Ovary (tissue), 9 donors: ENCODE data around the gene OGA. TPM values are rescaled to one million over a fixed set of nuclear protein-coding genes. Genes with fewer than 3 reads are reported as not detected.
"Not testable (repeated sequence)": the region's sequence is repeated elsewhere in the genome, so short reads cannot be mapped to it uniquely, and the experiment has no call there.

Source experiments
- DNase-seq, 5 donors: peaks; one replicate each; pipeline ENCODE4 v3.0.0-alpha.2; 2019 to 2020
- H3K27ac ChIP-seq, 2 donors: fragments of 200-600 bp; one replicate each; pipeline versions ENCODE4 v1.5.1 to v1.8.0; 2019 to 2022
- H3K27me3 ChIP-seq: fragments of 200-600 bp; one replicate; pipeline ENCODE4 v1.8.0; 2022
- H3K36me3 ChIP-seq: fragments of 200-600 bp; sonication (generic); one replicate; pipeline ENCODE4 v1.5.1; 2019
- H3K4me1 ChIP-seq: one replicate; pipeline ENCODE4 v1.8.1; 2013; ENCODE audit warnings: mild to moderate bottlenecking, moderate library complexity; ENCODE audit not compliant: insufficient read depth
- H3K4me3 ChIP-seq: fragments of 200-600 bp; sonication (generic); one replicate; pipeline ENCODE4 v1.5.1; 2017
- H3K9me3 ChIP-seq, 2 donors: fragments of 200-600 bp in 1 of 2; sonication (generic) in 1 of 2; one replicate each; pipeline versions ENCODE4 v1.5.1 to v1.8.1; 2013 to 2019; ENCODE audit warnings: mild to moderate bottlenecking in 1 of 2, moderate library complexity in 1 of 2
- EP300 ChIP-seq: sonication (generic); formaldehyde crosslinking; IDR thresholded peaks from one replicate; pipeline ENCODE4 v1.6.1; 2017; ENCODE audit warnings: antibody characterized with exemption
- POLR2A ChIP-seq: fragments of 450-650 bp; IDR thresholded peaks from one replicate; pipeline ENCODE4 v1.6.1; 2017; ENCODE audit warnings: antibody characterized with exemption, mild to moderate bottlenecking, moderate library complexity
- WGBS, 3 donors: extraction: QIAGEN DNeasy Blood & Tissue Kit in 1 of 3; methylation state at CpG; one replicate each; pipeline versions ENCODE4 v1.1.5 to v1.1.7; 2013 to 2017; 5-methylcytosine and 5-hydroxymethylcytosine counted together
- intact Hi-C, 4 donors: fragments of 100-400 bp; cut with DNase I; formaldehyde crosslinking; loops; one replicate each; pipeline versions ENCODE4 v1.11.0 to v1.15.1; 2022 to 2023
- polyA plus RNA-seq, 2 donors: library from polyadenylated mRNA; stranded (reverse); fragments of 200-250 nt in 1 of 2; fragments of 350-450 nt in 1 of 2; fragmentation: Illumina TruSeq in 1 of 2; extraction: RNeasy Lipid Tissue Mini Kit (QIAGEN cat#74804) in 1 of 2; gene quantifications; one replicate each; pipeline ENCODE4 v1.2.3, GENCODE V29; 2013 to 2014
- total RNA-seq, 7 donors: library from RNA; depleted of rRNA in 2 of 7; stranded (reverse); fragments of >200 nt in 2 of 7; fragmentation: NEBNext Ultra II Directional in 3 of 7; extraction: Animal tissue kit (Norgen Biotek cat#: 25700) in 3 of 7; gene quantifications; one replicate each; pipeline versions ENCODE4 v1.1.0 to v1.2.4, GENCODE V29; 2016 to 2023
- TF ChIP-seq, protein P1 (sequence below), 3 donors: fragments of 450-650 bp in 2 of 3; fragments of 200-600 bp in 1 of 3; IDR thresholded peaks; one replicate each; pipeline versions ENCODE4 v1.5.1 to v1.8.0; 2016 to 2022; ENCODE audit warnings: antibody characterized with exemption in 3 of 3, mild to moderate bottlenecking in 1 of 3
- donor health status: DM: no; HTN: no; CAD: no; lungs with moderate emphysema.
- donor health status: DM: no; HTN: no; CAD: no.
- donor health status: Bipolar disorder and iron deficiency.
- donor health status: DM: yes; HTN: yes; CAD: no.
- donor health status: DM: no; HTN: no; CAD: no.
- donor health status: DM: yes; HTN: yes; CAD: no.

The OGA gene
- total and polyA plus RNA-seq, 9 donors: 58.9 to 134 (median 102) TPM

DNA sequence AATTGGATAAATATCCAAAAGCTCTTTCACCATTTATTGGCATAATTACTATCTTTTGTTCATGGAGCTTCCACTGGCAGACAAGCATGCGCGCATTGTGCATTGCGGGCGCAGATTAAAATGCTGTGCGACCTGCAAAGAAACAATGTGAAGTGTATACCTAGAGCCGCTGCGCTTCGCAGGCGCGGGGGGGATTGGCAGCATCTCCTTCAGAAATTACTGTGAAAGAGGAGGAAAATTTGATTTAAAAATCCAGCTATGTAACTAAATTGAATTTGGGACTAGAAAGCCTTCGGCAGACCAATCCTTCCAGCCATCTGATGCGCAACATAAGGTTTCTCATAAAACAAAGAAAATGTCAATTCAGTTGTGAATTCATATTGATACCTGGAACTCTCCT is 24.7 kb downstream of the OGA start:
- no peaks in the 10 kb centered on the region for H3K9me3 ChIP-seq
- H3K36me3 ChIP-seq: no peaks in the 10 kb centered on the region
- intact Hi-C loops: no loop called here
- DNase-seq: no peak
- WGBS, 3 donors: 94 to 95% (median 95%) methylated on average over 12 of the region's 12 CpGs
- no peaks in the 10 kb centered on the region for H3K27me3 ChIP-seq
- TF ChIP-seq EP300: no peak
- no peak for TF ChIP-seq POLR2A
- TF ChIP-seq, protein P1, sequence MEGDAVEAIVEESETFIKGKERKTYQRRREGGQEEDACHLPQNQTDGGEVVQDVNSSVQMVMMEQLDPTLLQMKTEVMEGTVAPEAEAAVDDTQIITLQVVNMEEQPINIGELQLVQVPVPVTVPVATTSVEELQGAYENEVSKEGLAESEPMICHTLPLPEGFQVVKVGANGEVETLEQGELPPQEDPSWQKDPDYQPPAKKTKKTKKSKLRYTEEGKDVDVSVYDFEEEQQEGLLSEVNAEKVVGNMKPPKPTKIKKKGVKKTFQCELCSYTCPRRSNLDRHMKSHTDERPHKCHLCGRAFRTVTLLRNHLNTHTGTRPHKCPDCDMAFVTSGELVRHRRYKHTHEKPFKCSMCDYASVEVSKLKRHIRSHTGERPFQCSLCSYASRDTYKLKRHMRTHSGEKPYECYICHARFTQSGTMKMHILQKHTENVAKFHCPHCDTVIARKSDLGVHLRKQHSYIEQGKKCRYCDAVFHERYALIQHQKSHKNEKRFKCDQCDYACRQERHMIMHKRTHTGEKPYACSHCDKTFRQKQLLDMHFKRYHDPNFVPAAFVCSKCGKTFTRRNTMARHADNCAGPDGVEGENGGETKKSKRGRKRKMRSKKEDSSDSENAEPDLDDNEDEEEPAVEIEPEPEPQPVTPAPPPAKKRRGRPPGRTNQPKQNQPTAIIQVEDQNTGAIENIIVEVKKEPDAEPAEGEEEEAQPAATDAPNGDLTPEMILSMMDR (IDR thresholded peaks at IDR 0.05): no peak
- no peaks in the 10 kb centered on the region for H3K4me1 ChIP-seq
- no peak overlapping the region for H3K4me3 ChIP-seq
- no peak overlapping the region for H3K27ac ChIP-seq

DNA sequence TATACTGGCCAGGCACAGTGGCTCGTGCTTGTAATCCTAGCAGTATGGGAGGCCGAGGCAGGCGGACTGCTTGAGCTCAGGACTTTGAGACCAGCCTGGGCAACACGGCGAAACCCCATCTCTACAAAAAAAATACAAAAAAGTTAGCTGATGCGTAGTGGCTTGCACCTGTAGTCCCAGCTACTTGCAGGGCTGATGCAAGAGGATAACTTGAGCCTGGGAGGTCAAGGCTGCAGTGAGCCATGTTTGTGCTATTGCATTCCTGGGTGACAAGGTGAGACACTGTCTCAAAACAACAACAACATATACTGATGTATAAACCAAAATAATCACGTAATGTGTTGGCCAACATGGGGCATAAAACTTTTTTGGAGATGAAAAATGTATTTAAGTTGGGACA is 28.6 kb downstream of the OGA start:
- intact Hi-C loops: loop anchor here in 1 of 4 donors (10.0 kb wide), 1 partner anchor 185 kb away; no protein-coding TSS in a partner anchor
- Histone ChIP-seq H3K36me3 (no peaks in the 10 kb centered on the region), H3K4me1 (no peaks in the 10 kb centered on the region), H3K4me3 (no peak overlapping the region), H3K27me3 (no peaks in the 10 kb centered on the region), H3K9me3 (no peaks in the 10 kb centered on the region), H3K27ac (no peak overlapping the region)
- DNase-seq: no peak
- WGBS, 3 donors: 86 to 92% (median 87%) methylated on average over 7 of the region's 7 CpGs
- TF ChIP-seq POLR2A (no peak), EP300 (no peak)
- TF ChIP-seq, protein P1 (IDR thresholded peaks at IDR 0.05): no peak

GRCh38 chr10:101789231-101789630 is 29.0 kb downstream of the OGA start:
- intact Hi-C loops: loop anchor here in 1 of 4 donors (10.0 kb wide), 1 partner anchor 184 kb away; no protein-coding TSS in a partner anchor
- WGBS, 3 donors: 88 to 92% (median 89%) methylated on average over 9 of the region's 9 CpGs
- H3K4me1 ChIP-seq, H3K9me3 ChIP-seq, H3K4me3 ChIP-seq, DNase-seq, H3K27ac ChIP-seq, H3K27me3 ChIP-seq, H3K36me3 ChIP-seq: not testable (repeated sequence)

DNA sequence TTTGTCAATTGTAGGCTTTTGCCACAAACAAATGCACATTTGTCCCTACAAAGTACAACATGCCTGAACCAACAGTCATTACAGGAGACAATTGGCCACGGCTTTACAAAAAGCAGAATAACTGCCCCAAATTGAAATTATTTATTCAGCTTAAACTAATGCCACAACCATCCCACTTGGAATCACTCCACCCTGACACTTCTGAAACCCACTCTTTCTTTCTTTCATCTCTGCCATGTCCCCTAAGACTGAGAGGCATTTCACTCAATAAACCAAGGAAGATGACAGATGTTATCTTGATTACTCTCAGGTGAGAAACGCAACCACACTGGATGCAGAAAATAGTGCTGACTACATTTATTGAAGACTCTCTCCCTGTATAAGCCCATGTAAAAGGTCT is 32.4 kb downstream of the OGA start:
- H3K9me3 ChIP-seq: no peaks in the 10 kb centered on the region

DNA sequence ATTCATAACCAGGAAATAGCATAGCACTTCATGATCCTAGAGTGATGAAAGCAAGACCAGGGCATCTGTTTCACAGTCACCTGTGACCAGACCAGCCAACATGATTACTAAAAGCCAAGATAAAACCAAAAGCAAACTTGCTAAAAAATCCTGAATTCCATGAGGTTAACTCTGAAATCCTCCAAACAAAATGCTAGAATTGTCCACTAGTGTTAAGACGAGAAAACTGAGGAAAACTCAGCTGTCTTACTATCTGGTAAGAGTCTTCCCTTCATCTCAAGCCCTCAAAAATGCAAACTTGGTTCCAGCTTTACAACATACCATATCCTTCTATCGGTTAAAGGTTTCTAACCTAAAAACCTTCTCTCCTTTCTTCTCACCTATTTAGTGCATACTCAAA is 33.7 kb downstream of the OGA start:
- intact Hi-C loops: loop anchor here in 1 of 4 donors (10.0 kb wide), 1 partner anchor 180 kb away; no protein-coding TSS in a partner anchor
- 69 to 75% (median 74%) methylated on average over 2 of the region's 2 CpGs for WGBS, 3 donors

More for the DNA sequence above, 32.4 kb downstream of the OGA start:
- 76 to 86% (median 79%) methylated on average over 2 of the region's 2 CpGs for WGBS, 3 donors
- no peak for DNase-seq
- no peaks in the 10 kb centered on the region for H3K36me3 ChIP-seq
- TF ChIP-seq EP300: no peak
- TF ChIP-seq, protein P1 (IDR thresholded peaks at IDR 0.05): no peak
- TF ChIP-seq POLR2A: no peak
- intact Hi-C loops: loop anchor here in 1 of 4 donors (10.0 kb wide), 1 partner anchor 181 kb away; no protein-coding TSS in a partner anchor
- H3K27me3 ChIP-seq: no peaks in the 10 kb centered on the region
- H3K4me1 ChIP-seq: peaks cover 10% of the 10 kb centered on the region
- H3K27ac ChIP-seq: no peak overlapping the region
- no peak overlapping the region for H3K4me3 ChIP-seq

More for the DNA sequence above, 33.7 kb downstream of the OGA start:
- Histone ChIP-seq H3K4me3 (no peak overlapping the region), H3K4me1 (peaks cover 17% of the 10 kb centered on the region), H3K9me3 (no peaks in the 10 kb centered on the region), H3K36me3 (no peaks in the 10 kb centered on the region), H3K27ac (no peak overlapping the region), H3K27me3 (no peaks in the 10 kb centered on the region)
- TF ChIP-seq, protein P1 (IDR thresholded peaks at IDR 0.05): no peak
- no peak for TF ChIP-seq EP300
- DNase-seq: no peak
